ENCODE results near the gene CSTPP1.
"Not testable (repeated sequence)": the region's sequence is repeated elsewhere in the genome, so short reads cannot be mapped to it uniquely, and the experiment has no call there.

CSTPP1 gene

GRCh38 chr11:46914910-46915309 lies 21.7 kb upstream of the CSTPP1 start:
- DNase-seq (ENCODE audit: low spot score in 2 of 2) = no peak
- H3K36me3 Mint-ChIP-seq (ENCODE audit: insufficient read depth) = peaks cover 4% of the 10 kb centered on the region
- H3K9me3 Mint-ChIP-seq = no peaks in the 10 kb centered on the region
- peaks cover 88% of the 10 kb centered on the region for H3K27me3 Mint-ChIP-seq
- H3K4me1 Mint-ChIP-seq = peaks cover 23% of the 10 kb centered on the region
- no peak for ATAC-seq (replicated peaks; ENCODE audit: extremely low read depth, poor library complexity, severe bottlenecking)
- no peak overlapping the region for H3K27ac Mint-ChIP-seq (ENCODE audit: low read depth)
- no peak overlapping the region for H3K4me3 Mint-ChIP-seq

DNA sequence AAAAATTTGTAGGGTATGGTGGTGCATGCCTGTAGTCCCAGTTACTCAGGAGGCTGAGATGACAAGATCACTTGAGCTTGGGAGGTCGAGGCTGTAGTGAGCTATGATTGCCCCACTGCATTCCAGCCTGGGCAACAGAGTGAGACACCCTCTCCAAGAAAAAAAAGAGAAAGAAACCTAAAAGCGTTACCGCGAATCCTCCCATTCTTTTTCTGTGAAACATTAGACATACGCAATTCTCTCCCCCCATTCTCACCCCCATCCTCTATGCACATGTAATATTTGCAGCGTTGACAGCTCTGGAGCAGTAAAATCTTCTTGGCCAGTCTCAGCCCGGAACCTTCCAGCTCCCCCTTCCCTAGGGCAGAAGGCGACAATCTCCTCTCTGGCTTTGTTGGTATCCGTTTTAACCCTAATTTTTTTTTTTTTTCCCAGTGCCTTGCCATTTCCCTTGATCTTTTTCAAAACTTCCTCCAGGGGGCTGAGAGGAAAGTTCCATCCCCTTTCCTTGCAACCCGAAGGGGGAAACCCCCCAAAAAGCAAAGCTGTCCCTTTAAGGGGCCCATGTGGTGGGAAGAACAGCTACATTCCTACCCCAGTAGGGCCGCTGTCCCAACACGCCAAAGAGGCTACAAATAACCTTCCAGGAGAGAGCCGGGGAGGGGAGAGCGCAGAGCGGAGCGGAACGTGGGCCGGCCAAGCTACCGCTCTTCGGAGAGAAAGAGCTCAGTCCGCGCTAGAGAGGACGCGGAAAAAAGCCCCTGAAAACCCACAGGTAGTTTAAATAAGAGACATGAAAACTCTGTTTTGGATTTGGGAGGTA lies 20.1 kb upstream of the CSTPP1 start:
- Mint-ChIP-seq H3K4me3 (peak overlapping the region; percentile 68), H3K9me3 (no peaks in the 10 kb centered on the region), H3K4me1 (peaks cover 23% of the 10 kb centered on the region), H3K36me3 (ENCODE audit: insufficient read depth) (peaks cover 4% of the 10 kb centered on the region), H3K27me3 (peaks cover 92% of the 10 kb centered on the region), H3K27ac (ENCODE audit: low read depth) (no peak overlapping the region)
- DNase-seq (ENCODE audit: low spot score in 2 of 2) (no peak), ATAC-seq (replicated peaks; ENCODE audit: extremely low read depth, poor library complexity, severe bottlenecking) (no peak)

DNA sequence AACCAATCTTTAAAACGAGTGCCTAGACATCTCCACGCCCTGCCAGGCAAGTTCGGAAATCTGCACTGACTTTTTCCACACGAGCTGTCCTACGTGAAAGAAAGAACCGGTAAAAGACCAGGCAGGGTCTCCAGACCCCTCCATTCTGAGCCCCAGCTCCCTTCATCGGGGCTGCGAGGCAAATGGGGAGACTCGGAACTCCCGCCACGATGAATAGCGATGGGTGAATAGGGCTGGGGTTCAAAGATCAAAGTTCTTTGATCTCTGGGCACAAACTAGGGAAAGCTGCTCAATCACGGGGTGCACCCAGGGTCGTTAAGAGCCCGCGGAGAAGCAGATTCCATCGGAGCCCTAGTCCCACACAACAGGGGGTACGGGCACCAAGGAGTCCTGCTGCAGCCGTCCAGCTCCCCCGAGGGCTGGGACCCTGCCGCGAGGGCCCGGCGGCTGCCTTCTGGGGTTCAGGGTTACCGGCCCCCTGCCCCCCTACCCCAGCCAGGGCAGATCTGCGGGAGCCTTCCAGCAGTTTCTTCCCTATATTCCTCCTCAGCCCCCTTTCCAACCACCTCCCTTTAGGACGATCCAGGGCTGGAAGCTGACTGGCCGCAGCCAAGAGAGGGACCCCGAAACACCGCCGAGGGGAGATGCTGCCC lies 19.3 kb upstream of the CSTPP1 start:
- Mint-ChIP-seq H3K4me3 (peak overlapping the region; percentile 68), H3K27ac (ENCODE audit: low read depth) (no peak overlapping the region), H3K27me3 (peaks cover 85% of the 10 kb centered on the region), H3K36me3 (ENCODE audit: insufficient read depth) (peaks cover 4% of the 10 kb centered on the region), H3K4me1 (peaks cover 23% of the 10 kb centered on the region), H3K9me3 (no peaks in the 10 kb centered on the region)
- ATAC-seq (replicated peaks; ENCODE audit: extremely low read depth, poor library complexity, severe bottlenecking) (no peak), DNase-seq (ENCODE audit: low spot score in 2 of 2) (no peak)

DNA sequence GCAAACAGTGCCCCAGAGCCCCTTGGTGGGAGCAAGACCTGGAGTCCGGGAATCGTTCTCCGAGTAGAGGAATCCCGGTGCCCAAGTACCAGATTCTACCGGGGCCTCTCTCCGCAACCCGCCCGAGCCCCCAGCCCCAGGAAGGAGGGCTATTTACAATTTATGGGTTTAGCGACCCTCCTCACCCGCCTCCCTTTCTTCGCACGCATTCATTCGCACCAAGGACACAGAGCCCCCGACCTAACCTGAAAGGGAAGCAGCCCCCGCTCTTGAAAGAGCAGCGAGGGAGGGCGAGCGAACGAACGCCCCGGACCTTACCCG lies 18.8 kb upstream of the CSTPP1 start:
- no peak overlapping the region for H3K27ac Mint-ChIP-seq (ENCODE audit: low read depth)

DNA sequence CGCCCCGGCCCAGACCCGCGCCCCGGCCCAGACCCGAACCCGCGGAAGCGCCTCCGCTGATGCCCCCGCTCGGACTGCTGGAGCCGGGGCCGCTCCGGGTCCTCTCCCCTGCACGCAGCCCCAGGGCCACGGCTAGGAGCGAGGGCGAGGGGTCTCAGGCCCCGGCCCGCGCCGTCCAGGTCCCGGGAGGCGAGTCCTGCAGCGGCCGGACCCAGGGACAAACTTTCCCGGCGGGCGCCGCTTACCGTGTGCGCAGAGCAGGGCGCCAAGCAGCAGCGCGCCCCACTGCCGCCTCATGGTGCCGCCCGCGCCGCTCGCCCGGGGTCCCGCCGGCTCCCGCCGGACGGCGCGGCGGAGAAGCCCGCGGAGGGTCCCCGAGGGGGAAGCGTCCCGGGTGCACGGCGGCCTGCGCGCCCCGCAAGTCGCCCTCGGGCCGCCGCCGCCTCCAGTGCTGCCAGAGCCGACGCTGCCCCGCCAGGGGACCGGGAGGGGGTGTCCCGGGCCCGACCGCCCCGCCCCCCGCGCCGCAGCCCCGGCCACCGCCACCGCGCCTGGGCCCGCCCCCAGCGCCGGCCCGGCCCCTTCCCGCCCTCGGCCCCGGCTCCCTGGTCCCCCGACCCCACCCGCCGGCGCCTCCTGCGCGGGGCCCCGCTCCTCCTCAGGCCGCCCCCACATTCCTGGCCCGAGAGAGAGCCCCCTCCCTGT lies 18.3 kb upstream of the CSTPP1 start, which contains the start of gene LRP4:
Gene LRP4 (minus strand): TSS at position 468 of the 705 bp plus-strand sequence. CDS start 171 bp downstream, at position 297.
- peaks cover 75% of the 10 kb centered on the region for H3K27me3 Mint-ChIP-seq
- no peak for DNase-seq (ENCODE audit: low spot score in 2 of 2)

More for the DNA sequence above, 18.8 kb upstream of the CSTPP1 start:
- Mint-ChIP-seq H3K4me3 (peak overlapping the region; percentile 68), H3K36me3 (ENCODE audit: insufficient read depth) (peaks cover 4% of the 10 kb centered on the region), H3K4me1 (peaks cover 23% of the 10 kb centered on the region), H3K27me3 (peaks cover 81% of the 10 kb centered on the region), H3K9me3 (no peaks in the 10 kb centered on the region)
- no peak for ATAC-seq (replicated peaks; ENCODE audit: extremely low read depth, poor library complexity, severe bottlenecking)
- DNase-seq (ENCODE audit: low spot score in 2 of 2) = no peak

DNA sequence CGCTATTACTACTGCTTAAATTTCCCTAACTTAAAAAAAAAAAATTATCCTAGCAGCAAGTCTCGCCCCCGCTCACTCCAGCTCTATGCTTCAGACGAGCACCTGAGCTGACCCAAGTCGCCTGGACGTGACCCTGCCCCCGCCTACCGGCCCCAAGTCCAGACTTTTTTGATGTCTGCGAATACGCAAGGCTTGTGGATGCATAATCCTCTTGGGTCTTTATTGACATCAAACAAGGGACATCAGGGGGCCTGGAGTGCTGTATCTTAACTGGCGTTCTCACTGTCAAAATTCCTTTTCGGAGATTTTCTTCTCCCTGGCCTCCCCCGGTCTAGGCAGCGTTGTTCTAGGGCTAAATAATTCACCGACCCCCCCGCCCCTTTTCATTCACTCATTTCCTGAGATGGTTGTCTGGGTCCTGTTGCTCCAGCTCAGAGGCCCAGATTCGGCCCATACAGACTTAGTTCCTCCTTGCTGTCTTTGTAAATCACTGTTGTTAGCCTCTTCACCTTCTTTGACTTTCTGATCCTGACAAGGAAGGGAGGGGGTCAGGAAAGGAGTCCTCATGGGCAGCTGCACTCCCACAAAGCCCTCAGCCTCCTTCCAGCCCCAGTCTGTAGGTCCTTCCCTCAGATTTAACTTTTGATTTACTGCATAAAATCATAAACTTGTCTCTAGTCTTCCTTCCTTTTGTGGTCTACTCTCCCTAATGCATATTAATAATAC lies 17.6 kb upstream of the CSTPP1 start:
- Mint-ChIP-seq H3K27ac (ENCODE audit: low read depth) (peak overlapping the region; percentile 62), H3K4me1 (peaks cover 23% of the 10 kb centered on the region), H3K4me3 (peak overlapping the region; percentile 75), H3K9me3 (no peaks in the 10 kb centered on the region), H3K36me3 (ENCODE audit: insufficient read depth) (peaks cover 4% of the 10 kb centered on the region), H3K27me3 (peaks cover 68% of the 10 kb centered on the region)
- DNase-seq (ENCODE audit: low spot score in 2 of 2) (no peak), ATAC-seq (replicated peaks; ENCODE audit: extremely low read depth, poor library complexity, severe bottlenecking) (no peak)

More for the DNA sequence above, 18.3 kb upstream of the CSTPP1 start, which contains the start of gene LRP4:
- peak within 1 kb of the TSS; percentile 62 for H3K27ac Mint-ChIP-seq (ENCODE audit: low read depth)
- ATAC-seq (replicated peaks; ENCODE audit: extremely low read depth, poor library complexity, severe bottlenecking) = peak; percentile 38
- peaks cover 4% of the 10 kb centered on the region for H3K36me3 Mint-ChIP-seq (ENCODE audit: insufficient read depth)
- H3K4me3 Mint-ChIP-seq = peak within 1 kb of the TSS; percentile 75
- H3K9me3 Mint-ChIP-seq = no peaks in the 10 kb centered on the region
- H3K4me1 Mint-ChIP-seq = peaks cover 23% of the 10 kb centered on the region

DNA sequence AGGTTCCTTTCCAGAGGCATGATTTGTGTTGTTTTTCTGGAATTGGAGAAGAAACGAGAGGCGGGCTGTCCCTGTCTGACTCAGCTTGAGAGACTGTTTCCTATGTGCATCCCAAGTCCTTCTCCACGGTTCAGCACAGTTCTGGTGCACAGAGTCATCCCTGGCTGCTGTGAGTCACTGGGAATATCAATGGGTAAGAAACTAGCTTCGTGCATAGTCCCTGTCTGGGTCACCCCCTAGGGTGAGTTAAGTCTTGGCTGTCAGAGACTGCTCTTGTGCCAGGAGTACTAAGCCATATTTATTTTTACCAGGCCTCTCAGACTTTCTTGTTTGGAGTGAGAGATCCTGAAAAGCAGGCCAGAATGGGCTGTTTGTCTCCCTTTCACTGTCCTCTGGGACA lies 15.8 kb upstream of the CSTPP1 start:
- ATAC-seq (replicated peaks; ENCODE audit: extremely low read depth, poor library complexity, severe bottlenecking) (no peak), DNase-seq (ENCODE audit: low spot score in 2 of 2) (no peak)
- Mint-ChIP-seq H3K27me3 (peaks cover 62% of the 10 kb centered on the region), H3K4me1 (peaks cover 23% of the 10 kb centered on the region), H3K36me3 (ENCODE audit: insufficient read depth) (peaks cover 4% of the 10 kb centered on the region), H3K9me3 (no peaks in the 10 kb centered on the region), H3K27ac (ENCODE audit: low read depth) (no peak overlapping the region), H3K4me3 (no peak overlapping the region)

- DNase-seq (ENCODE audit: low spot score in 2 of 2); H3K27ac Mint-ChIP-seq (ENCODE audit: low read depth); H3K9me3 Mint-ChIP-seq; H3K4me3 Mint-ChIP-seq; H3K4me1 Mint-ChIP-seq; H3K36me3 Mint-ChIP-seq (ENCODE audit: insufficient read depth); ATAC-seq (replicated peaks; ENCODE audit: extremely low read depth, poor library complexity, severe bottlenecking): not testable (repeated sequence)
- peaks cover 44% of the 10 kb centered on the region for H3K27me3 Mint-ChIP-seq
These were observed 8.6 kb upstream of the CSTPP1 start for GRCh38 chr11:46927928-46928327.

DNA sequence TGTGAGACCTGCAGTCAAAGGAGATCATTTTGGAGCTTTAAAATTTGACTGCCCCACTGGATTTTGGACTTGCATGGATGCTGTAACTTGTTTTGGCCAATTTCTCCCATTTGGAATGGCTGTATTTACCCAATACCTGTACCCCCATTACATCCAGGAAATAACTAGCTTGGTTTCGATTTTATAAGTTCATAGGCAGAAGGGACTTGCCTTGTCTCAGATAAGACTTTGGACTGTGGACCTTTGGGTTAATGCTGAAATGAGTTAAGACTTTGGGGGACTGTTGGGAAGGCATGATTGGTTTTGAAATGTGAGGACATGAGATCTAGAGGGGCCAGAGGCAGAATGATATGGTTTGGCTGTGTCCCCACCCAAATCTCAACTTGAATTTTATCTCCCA lies 7.9 kb upstream of the CSTPP1 start:
- H3K27me3 Mint-ChIP-seq = peaks cover 48% of the 10 kb centered on the region
- not testable (repeated sequence) for H3K27ac Mint-ChIP-seq (ENCODE audit: low read depth); H3K4me1 Mint-ChIP-seq; ATAC-seq (replicated peaks; ENCODE audit: extremely low read depth, poor library complexity, severe bottlenecking); H3K4me3 Mint-ChIP-seq; H3K9me3 Mint-ChIP-seq; H3K36me3 Mint-ChIP-seq (ENCODE audit: insufficient read depth); DNase-seq (ENCODE audit: low spot score in 2 of 2)

DNA sequence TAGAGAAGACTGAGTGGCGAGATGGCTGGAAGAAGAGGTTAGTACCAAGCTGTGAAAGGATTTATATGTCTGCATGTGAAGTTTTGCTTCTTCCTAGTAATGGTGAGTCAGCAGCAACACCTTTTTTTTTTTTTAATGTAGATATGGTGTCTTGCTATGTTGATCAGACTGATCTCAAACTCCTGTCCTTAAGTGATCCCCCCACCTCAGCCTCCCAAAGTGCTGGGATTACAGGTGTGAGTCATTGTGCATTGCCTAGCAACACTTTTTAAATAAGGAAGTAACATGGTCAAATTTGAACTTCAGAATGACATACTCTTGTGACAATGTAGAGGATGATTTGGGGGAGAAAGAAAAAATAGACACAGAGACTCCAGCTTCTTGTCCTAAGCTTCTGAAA lies 6.5 kb upstream of the CSTPP1 start:
- H3K27ac Mint-ChIP-seq (ENCODE audit: low read depth) = no peak overlapping the region
- ATAC-seq (replicated peaks; ENCODE audit: extremely low read depth, poor library complexity, severe bottlenecking) (no peak), DNase-seq (ENCODE audit: low spot score in 2 of 2) (no peak)
- H3K9me3 Mint-ChIP-seq = no peaks in the 10 kb centered on the region
- H3K27me3 Mint-ChIP-seq = peaks cover 43% of the 10 kb centered on the region
- peaks cover 2% of the 10 kb centered on the region for H3K36me3 Mint-ChIP-seq (ENCODE audit: insufficient read depth)
- no peaks in the 10 kb centered on the region for H3K4me1 Mint-ChIP-seq
- no peak overlapping the region for H3K4me3 Mint-ChIP-seq

DNA sequence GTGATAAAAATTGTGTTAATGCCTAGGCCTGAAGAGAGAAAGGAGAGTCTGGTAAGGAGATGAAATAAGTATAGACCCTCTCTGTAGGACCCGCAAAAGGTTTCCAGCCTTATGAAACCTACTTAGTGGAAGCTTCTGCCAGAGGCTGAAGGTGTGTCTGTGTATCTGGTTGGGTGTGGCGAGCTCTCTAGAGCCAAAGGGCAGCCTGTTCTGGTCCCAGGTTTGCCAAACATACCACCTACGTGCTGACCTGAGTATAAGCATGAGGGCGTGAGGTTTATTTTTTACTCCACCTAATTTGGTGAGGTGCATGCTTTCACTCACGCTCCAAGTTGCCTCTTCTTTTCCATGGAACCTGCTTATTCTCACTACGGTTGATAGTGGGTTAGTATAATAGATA lies 5.6 kb downstream of the CSTPP1 start:
- DNase-seq (ENCODE audit: low spot score in 2 of 2) (no peak), ATAC-seq (replicated peaks; ENCODE audit: extremely low read depth, poor library complexity, severe bottlenecking) (no peak)
- H3K9me3 Mint-ChIP-seq = no peaks in the 10 kb centered on the region
- H3K4me3 Mint-ChIP-seq = no peak overlapping the region
- peaks cover 4% of the 10 kb centered on the region for H3K36me3 Mint-ChIP-seq (ENCODE audit: insufficient read depth)
- H3K4me1 Mint-ChIP-seq = peaks cover under 1% of the 10 kb centered on the region
- H3K27ac Mint-ChIP-seq (ENCODE audit: low read depth) = no peak overlapping the region
- H3K27me3 Mint-ChIP-seq = no peaks in the 10 kb centered on the region

- no peaks in the 10 kb centered on the region for H3K27me3 Mint-ChIP-seq
- no peak overlapping the region for H3K27ac Mint-ChIP-seq (ENCODE audit: low read depth)
- ATAC-seq (replicated peaks; ENCODE audit: extremely low read depth, poor library complexity, severe bottlenecking) = no peak
- no peak for DNase-seq (ENCODE audit: low spot score in 2 of 2)
- H3K4me1 Mint-ChIP-seq = no peaks in the 10 kb centered on the region
- peaks cover 1% of the 10 kb centered on the region for H3K36me3 Mint-ChIP-seq (ENCODE audit: insufficient read depth)
- H3K9me3 Mint-ChIP-seq = no peaks in the 10 kb centered on the region
- no peak overlapping the region for H3K4me3 Mint-ChIP-seq
These were observed 8.0 kb downstream of the CSTPP1 start for GRCh38 chr11:46944356-46945075.

All from central memory CD8-positive, alpha-beta T cell (primary cell).